ENCODE results near the gene COL2A1. TPM values are rescaled to one million over a fixed set of nuclear protein-coding genes. Genes with fewer than 3 reads are reported as not detected.

Gene COL2A1
- total RNA-seq, 1 donor from 2014 or later: not detected

- no peak for ATAC-seq (ENCODE audit: poor library complexity)
- intact Hi-C loops (cut with DNase I): loop anchor here (10.0 kb wide), 1 partner anchor 223 kb away; no protein-coding TSS in a partner anchor
- no peak for DNase-seq
Observed at GRCh38 chr12:47941475-47941780, 62.8 kb downstream of the COL2A1 start.

GRCh38 chr12:47940773-47941474 lies 63.4 kb downstream of the COL2A1 start:
- DNase-seq (no peak), ATAC-seq (ENCODE audit: poor library complexity) (no peak)
- intact Hi-C loops (cut with DNase I): loop anchor here (10.0 kb wide), 1 partner anchor 224 kb away; no protein-coding TSS in a partner anchor

DNA sequence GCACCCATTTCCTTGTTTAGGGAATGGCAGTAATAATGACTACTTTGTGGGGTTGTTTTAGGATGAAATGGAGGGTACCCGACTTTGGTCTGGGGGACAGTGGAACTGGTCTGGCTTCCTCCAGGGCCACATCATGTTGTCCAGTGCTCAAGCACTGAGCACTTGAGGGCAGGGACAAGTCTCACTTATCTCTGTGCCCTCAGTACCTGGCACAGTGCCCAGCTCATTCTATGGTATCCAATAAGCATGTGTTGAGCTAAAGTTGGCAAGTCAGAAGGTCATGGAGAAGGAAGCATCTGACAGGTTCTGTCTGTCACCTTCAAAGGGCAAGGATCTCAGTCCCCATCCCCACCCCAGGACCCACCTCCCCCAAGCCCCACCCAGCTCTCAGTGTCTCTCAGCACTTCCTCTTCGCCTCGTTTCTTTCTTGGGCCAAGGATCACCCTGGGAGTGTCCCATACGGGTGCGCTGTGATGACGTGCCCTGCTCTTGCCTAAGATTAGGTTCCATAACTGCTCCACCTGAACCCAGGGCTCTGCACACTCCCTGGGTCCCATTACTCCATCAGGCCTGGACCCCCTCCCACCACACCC lies 65.2 kb downstream of the COL2A1 start:
- DNase-seq: peak; percentile 74
- ATAC-seq (ENCODE audit: poor library complexity): peak; percentile 86
- intact Hi-C loops (cut with DNase I): no loop called here

- DNase-seq (no peak), ATAC-seq (ENCODE audit: poor library complexity) (peak; percentile 12)
- intact Hi-C loops (cut with DNase I): no loop called here
Observed at GRCh38 chr12:47938594-47938993, 65.7 kb downstream of the COL2A1 start.

DNA sequence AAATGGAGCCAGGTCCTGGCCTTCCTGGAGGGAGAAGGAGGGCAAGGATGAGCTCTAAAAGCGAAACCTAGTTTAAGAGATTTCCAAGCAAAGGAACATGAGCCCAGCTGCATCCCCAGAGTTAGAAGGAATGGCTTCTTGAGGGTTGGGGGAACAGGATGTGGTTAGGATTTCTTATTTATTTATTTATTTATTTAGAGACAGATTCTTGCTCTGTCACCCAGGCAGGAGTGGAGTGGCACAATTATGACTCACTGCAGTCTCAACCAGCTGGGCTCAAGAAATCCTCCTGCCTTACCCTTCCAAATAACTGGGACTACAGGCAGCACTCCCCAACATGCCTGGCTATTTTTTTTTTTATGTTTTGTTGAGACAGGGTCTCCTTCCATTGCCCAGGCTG lies 66.2 kb downstream of the COL2A1 start:
- DNase-seq (no peak), ATAC-seq (ENCODE audit: poor library complexity) (no peak)
- intact Hi-C loops (cut with DNase I): no loop called here

GRCh38 chr12:47935184-47935583 lies 69.1 kb downstream of the COL2A1 start:
- peak; percentile 75 for DNase-seq
- intact Hi-C loops (cut with DNase I): no loop called here

GRCh38 chr12:47931187-47931586 lies 73.1 kb downstream of the COL2A1 start:
- DNase-seq (no peak), ATAC-seq (ENCODE audit: poor library complexity) (no peak)
- intact Hi-C loops (cut with DNase I): no loop called here

More at GRCh38 chr12:47935184-47935583, 69.1 kb downstream of the COL2A1 start:
- peak; percentile 79 for ATAC-seq (ENCODE audit: poor library complexity)

DNA sequence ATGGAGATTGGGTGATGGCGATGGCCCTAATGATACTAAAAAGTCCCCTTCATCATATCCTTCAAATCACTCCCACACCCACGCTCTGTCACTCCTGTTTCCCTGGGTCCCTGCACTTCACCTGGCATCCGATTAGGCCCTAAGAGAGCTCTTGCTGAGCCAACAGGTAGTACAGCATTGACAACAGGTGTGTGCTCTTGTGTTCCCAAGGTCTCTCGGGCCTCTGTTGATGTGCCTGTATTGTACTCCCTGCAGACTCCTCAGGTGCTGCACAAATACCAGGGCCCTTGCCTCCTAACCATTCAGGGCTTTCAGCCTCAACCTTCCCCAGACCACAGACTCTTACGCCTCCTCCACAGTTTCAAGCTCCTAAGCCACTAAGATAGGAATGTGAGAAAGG lies 73.6 kb downstream of the COL2A1 start:
- DNase-seq (no peak), ATAC-seq (ENCODE audit: poor library complexity) (no peak)
- intact Hi-C loops (cut with DNase I): no loop called here

GRCh38 chr12:47927346-47927745 lies 76.9 kb downstream of the COL2A1 start:
- intact Hi-C loops (cut with DNase I): no loop called here
- DNase-seq (no peak), ATAC-seq (ENCODE audit: poor library complexity) (no peak)

Other genes starting within 250 kb of the COL2A1 start
- 30.6 TPM for gene RAPGEF3, start 245.6 kb downstream of the COL2A1 start, total RNA-seq
- gene SLC48A1, start 231.2 kb downstream of the COL2A1 start, total RNA-seq: 26.8 TPM
- 35.9 TPM for gene HDAC7, start 184.6 kb downstream of the COL2A1 start, total RNA-seq
- gene VDR, start 99.5 kb downstream of the COL2A1 start, total RNA-seq: 0.11 TPM
- 42.5 TPM for gene TMEM106C, start 40.9 kb downstream of the COL2A1 start, total RNA-seq
- 5.1 TPM for gene SENP1, start 101.6 kb upstream of the COL2A1 start, total RNA-seq
- gene PFKM, start 114.9 kb upstream of the COL2A1 start, total RNA-seq: 752 TPM
- 86.0 TPM for gene ASB8, start 153.0 kb upstream of the COL2A1 start, total RNA-seq
- 0.97 TPM for gene CCDC184, start 179.2 kb upstream of the COL2A1 start, total RNA-seq
- gene OR10AD1, start 198.8 kb upstream of the COL2A1 start, total RNA-seq: not detected

Measured in Right ventricle myocardium superior (tissue), 1 donor.